ENCODE data around the gene IQCF2.
"Not testable (repeated sequence)": the region's sequence is repeated elsewhere in the genome, so short reads cannot be mapped to it uniquely, and the experiment has no call there.

Gene IQCF2

DNA sequence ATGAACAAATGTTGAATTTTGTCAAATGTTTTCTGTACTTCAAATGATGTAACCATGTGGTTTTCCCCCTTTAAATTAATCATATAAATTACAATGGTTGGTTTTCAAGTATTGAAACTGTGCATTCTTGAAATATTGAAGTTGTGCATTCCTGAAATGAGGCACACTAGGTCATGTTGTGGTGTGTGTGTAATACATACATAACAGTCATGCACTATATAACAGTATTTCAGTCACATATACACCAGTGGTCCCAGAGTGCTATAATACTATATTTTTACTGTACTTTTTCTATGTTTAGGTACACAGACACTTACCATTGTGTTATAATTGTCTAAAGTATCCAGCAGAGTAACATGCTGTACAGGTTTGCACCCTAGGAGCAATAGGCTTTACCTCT lies 25.0 kb downstream of the IQCF2 start:
- no peak for DNase-seq

DNA sequence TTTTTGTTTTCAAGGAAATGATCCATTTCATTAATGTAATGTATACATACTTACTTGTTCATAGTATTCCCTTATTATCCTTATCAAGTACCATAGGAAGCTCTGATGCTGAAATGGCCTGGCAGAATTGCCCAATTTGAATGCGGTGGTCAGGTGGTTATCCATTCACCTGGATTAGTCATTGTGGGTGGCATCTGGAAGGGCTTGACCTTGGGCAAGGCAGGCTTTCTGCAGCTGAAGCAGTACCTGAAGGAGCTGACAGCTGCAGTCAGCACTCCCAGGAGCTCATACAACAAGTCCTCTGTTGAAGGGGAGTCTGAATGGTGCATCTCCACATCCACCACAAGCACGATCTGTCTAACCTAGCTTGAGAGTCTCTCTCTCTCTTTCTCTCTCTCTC lies 26.2 kb downstream of the IQCF2 start:
- no peak for DNase-seq

DNA sequence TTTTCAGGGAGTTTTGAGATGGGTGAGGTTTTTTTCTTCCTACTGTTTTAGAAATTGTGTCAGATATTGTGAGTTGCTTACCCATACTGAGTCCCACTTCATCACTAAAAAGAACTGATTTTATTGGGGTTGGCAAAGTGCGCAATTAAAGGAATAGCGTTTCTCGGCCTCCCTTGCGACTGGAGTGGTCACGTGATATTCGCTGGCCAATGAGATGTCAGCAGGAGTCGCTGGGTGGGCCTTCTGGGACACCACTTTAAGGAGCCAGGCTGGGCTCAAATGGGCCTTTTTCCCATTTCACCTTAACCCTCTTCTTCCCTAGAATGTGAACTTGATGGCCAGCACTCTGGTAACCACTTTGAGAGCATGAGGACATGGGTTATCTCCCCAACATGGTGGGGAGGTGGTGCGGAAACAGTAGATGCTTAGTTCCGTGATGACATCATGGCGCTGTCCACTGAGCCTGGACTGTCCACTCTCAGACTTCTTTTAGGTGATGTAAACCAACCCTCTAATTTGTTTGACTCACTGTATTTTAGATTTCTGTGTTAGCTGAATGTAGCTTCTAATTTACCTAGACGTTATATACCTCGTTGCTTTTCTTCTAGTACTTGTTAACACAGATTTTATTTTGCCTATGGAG lies 27.2 kb downstream of the IQCF2 start:
- no peak for DNase-seq

DNA sequence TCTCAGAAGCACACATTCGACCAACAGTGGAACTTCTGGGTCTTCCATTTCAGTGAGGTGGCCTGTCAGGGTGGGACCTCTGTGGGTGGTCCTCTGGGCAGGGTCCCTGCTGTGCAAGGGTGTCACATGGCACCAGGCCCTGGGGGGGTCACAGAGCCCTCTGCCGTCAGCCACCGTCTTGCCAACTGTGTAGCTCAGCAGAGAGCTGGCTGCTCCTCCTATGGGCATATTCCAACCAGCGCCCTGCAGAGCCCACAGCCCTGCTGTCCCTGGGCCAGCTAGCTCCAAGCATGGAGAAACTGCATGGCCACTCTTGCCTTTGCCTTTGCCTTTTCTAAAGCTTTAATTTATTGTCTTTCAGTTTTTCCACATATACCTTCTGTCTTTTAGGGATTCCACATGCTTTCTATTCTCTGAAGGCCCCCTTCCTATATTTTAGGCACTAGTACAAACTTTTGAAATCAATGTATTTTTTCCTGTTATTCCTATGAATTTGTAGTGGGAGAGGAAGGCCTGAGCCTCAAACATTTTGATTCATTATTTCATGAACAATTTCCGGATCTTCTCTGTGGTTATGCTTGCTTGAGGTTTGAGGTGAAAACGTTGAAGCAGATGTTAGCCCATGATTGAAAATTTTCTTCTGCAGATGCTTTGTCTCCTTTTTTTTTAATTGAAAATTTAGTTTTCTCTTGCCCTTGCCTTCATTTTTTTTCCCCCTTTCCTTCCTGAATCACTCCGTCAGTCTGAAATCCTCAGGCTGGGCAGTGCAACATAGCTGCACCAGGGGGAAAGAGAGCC lies 30.0 kb downstream of the IQCF2 start:
- DNase-seq, result no peak

DNA sequence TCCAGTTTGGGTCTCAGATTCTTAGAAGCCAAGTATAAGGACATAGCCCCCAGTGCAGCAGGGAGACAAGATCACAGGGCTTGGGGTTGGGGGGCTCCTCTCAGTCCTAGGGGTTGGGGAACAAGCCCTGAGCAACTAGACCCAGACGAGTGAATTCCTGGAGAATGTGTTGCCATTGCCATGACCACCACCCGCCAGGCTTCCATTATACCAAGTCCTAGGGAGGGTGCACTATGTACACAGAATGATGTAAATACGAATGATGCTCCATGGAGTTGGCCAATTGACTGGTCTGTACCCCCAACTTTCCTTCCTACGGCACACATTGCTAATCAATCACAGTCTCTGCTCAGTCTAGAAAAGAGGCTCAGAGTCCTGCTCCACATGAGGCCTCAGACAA lies 33.0 kb downstream of the IQCF2 start:
- no peak for DNase-seq

DNA sequence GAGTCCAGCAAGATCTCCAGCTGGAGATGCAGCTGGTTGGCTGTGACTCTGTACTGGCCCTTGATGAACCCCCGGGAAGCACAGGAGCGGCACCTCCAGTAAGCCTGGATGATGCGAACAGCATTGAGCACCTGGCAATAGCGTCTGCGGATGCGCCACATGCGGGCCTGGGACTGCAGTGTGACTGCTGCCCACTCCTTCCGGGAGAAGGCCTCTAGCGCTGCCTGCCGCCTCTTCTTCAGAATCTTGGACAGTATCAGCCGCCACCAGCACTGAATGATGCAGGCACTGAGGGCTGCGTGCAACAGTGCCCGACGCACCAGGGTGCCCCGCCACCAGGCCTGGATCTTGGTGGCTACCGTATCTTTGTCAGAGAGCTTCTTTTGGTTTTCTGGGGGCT lies 33.5 kb downstream of the IQCF2 start:
- no peak for DNase-seq

DNA sequence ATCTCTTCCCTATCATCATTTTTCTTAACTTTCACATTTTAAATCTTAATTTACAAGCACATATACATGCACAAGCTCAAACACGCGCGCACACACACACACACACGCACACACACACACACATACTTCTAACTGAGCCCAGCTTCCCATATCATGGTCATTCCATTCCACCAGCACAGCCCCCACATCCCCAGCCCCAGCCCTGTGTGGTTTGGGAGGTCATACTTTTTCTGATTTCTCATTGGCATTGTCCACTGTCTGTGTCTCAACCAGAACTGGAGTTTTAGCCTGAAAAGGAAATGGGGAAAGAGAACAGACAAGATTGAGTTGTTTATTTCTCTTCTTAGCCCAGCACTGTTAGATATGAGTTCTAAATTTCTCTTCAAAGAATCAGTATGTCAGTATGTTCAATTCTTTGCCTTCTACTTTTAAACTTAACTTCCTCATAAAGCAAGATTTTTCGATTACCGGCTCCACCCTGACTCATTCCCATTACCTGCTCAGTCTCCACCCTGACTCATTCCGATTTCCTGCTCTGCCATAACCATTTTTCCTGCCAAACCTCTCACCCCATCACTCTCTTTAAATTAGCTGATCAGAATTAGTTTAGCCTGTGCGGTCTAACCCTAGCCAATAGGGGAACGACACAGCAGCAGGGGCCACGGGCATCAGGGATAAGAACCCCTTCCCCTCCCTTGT lies 35.3 kb downstream of the IQCF2 start:
- no peak for DNase-seq

DNA sequence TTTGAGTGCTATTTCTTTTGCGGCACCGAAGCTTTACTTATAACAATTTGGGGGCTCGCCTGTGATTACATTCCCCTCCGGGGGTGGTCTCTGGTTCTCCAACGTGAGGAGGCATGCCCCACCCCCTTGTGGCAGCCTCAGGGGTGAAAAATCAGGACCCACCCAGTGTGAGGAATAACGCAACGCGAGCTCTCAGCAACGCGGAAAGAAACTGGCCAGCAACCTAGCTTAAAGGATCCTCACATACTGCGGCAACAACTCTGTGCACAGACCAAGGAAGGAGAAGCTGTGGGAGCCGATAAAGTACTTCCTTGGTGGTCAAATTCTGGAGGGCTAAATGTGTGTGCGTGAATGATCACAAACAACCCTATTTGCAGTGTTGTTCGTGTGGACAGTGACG lies 36.0 kb downstream of the IQCF2 start:
- DNase-seq, result no peak

DNA sequence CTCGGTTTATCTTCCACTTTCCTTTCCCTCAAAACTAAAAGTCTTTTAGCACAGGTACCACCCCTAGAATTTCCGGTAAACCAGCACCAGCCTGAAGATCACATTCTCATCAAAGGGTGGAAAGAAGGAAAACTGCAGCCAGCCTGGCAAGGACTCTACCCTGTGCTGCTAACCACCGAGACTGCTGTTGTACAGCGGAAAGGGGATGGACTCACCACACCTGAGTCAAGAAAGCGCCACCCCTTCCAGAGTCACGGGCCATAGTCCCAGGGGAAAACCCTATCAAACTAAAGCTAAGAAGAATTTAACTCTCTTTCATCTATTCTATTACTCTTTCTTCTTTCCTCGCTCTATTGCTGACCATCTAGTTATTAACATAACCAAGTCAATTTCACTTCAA lies 38.6 kb downstream of the IQCF2 start:
- DNase-seq, result not testable (repeated sequence)

DNA sequence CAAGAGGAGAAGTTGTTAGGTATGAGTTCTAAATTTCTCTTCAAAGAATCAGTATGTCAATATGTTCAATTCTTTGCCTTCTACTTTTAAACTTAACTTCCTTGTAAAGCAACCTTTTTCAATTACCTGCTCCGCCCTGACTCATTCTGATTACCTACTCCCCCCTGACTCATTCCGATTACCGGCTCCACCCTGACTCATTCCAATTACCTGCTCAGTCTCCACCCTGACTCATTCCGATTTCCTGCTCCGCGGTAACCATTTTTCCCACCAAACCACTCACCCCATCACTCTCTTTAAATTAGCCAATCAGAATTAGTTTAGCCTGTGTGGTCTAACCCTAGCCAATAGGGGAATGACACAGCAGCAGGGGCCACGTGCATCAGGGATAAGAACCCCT lies 40.9 kb downstream of the IQCF2 start:
- DNase-seq, result not testable (repeated sequence)

DNA sequence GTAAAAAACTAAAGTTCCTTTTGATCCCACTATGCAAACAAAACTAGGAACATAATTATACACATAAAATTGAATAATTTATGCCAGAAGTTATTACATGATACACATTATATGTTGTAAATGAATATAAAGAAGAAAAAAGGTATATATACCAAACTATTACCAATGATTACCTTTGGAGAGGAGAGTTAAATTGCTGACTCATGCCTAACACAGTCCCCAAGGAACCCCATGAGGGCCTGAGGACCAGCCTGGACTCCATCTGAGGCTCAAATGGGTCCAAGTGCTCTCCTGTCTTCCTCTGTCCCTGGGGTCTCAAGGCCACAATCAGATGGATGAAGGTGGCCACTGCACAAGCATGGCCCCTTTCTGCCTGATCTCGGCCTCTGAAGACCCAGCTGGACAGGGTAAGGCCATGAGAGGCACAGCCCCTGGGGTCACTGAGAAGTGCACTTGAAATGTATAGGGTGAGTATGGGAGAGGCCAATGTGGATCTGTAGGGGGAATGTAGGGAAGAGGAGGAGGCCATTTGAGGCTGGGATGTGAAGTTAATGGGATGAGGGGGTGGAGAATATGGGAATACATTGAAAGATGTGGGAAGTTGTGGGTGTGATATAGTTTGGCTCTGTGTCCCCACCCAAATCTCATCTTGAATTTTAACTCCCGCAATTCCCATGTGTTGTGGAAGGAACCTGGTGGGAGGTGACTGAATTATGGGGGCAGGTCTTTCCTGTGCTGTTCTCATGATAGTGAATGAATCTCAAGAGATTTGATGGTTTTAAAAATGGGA lies 42.8 kb downstream of the IQCF2 start:
- no peak for DNase-seq

DNA sequence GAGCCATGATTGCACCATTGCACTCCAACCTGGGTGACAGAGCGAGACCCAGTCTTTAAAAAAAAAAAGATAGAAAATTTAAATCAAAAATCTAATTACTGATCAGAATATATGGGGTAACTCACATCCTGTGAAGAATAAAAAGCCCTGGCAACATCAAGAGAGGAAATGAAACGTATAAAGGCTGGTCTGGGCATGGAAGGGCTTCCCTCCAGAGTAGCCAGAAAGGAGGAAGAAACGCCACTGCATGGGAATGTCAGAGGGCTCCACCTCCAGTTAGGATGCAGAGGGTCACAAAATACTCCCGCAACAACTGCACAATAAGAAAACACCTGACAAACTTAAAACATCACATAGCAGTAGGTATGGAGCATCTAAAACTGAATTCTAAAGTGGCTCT lies 46.6 kb downstream of the IQCF2 start:
- no peak for DNase-seq

Data from NCI-H1048 (cell line).